Esophagus (tissue), 2 donors: ENCODE measurements around the gene LHX3. TPM values are rescaled to one million over a fixed set of nuclear protein-coding genes. Genes with fewer than 3 reads are reported as not detected.

Experiments used
- H3K27ac ChIP-seq, 2 donors: one replicate each; pipeline ENCODE4 v1.5.1; 2013; ENCODE audit warnings: low read depth in 2 of 2, mild to moderate bottlenecking in 2 of 2, inconsistent platforms in 1 of 2, low read length in 1 of 2, moderate library complexity in 1 of 2
- H3K27me3 ChIP-seq, 2 donors: one replicate each; pipeline ENCODE4 v1.6.1; 2013; ENCODE audit warnings: low read length in 2 of 2, control low read depth in 1 of 2, mild to moderate bottlenecking in 1 of 2; ENCODE audit not compliant: insufficient read depth in 2 of 2, control insufficient read depth in 1 of 2
- H3K36me3 ChIP-seq, 2 donors: one replicate each; pipeline ENCODE4 v1.6.1; 2013; ENCODE audit warnings: low read length in 1 of 2; ENCODE audit not compliant: control insufficient read depth in 2 of 2, insufficient read depth in 2 of 2
- H3K4me1 ChIP-seq, 2 donors: one replicate each; pipeline ENCODE4 v1.6.1; 2013; ENCODE audit warnings: low read length in 1 of 2; ENCODE audit not compliant: control insufficient read depth in 2 of 2, insufficient read depth in 2 of 2
- H3K4me3 ChIP-seq, 2 donors: one replicate each; pipeline ENCODE4 v1.5.1; 2013; ENCODE audit warnings: low read length in 2 of 2, mild to moderate bottlenecking in 2 of 2, low read depth in 1 of 2, moderate library complexity in 1 of 2
- H3K9me3 ChIP-seq, 2 donors: one replicate each; pipeline ENCODE4 v1.6.1; 2013; ENCODE audit warnings: mild to moderate bottlenecking in 2 of 2, low read depth in 1 of 2, low read length in 1 of 2, moderate library complexity in 1 of 2; ENCODE audit not compliant: control insufficient read depth in 2 of 2, insufficient read depth in 1 of 2
- WGBS, 2 donors: extraction: QIAGEN DNeasy Blood & Tissue Kit; methylation state at CpG; one replicate each; pipeline ENCODE4 v1.1.7; 2013; 5-methylcytosine and 5-hydroxymethylcytosine counted together
- polyA plus RNA-seq, 2 donors: library from polyadenylated mRNA; stranded (reverse); fragments of 200-250 nt; gene quantifications; one replicate each; pipeline ENCODE4 v1.2.3, GENCODE V29; 2013
- donor health status: healthy with polysubstance abuse.
- donor health status: Bipolar disorder and iron deficiency.

The LHX3 gene
- polyA plus RNA-seq: not detected

- Histone ChIP-seq H3K4me3 (no peak within 1 kb of the TSS), H3K27me3 (peaks cover 9 to 38% of the 10 kb centered on the region in 2 donors), H3K4me1 (peaks cover 0 to 2% of the 10 kb centered on the region in 2 donors)
These were observed at the start of gene LHX3 for GRCh38 chr9:136204838-136205706. TSS of gene LHX3 (minus strand) at chr9:136205128. CDS start at chr9:136205012, 116 bp downstream.

GRCh38 chr9:136253246-136254130, 48.6 kb upstream of the LHX3 start:
- WGBS, 2 donors: 81 to 82% methylated on average over 32 of the region's 32 CpGs
- Histone ChIP-seq H3K27ac (no peak overlapping the region), H3K4me1 (no peaks in the 10 kb centered on the region), H3K4me3 (no peak overlapping the region), H3K9me3 (no peaks in the 10 kb centered on the region), H3K27me3 (no peaks in the 10 kb centered on the region), H3K36me3 (no peaks in the 10 kb centered on the region)

More at GRCh38 chr9:136204838-136205706, at the start of gene LHX3:
- H3K9me3 ChIP-seq: no peaks in the 10 kb centered on the region
- WGBS, 2 donors: 12 to 13% methylated on average over 58 to 70 of the region's 70 CpGs
- H3K36me3 ChIP-seq: peaks cover 0 to 3% of the 10 kb centered on the region in 2 donors
- no peak within 1 kb of the TSS for H3K27ac ChIP-seq

- Histone ChIP-seq H3K4me3 (no peak overlapping the region), H3K9me3 (no peaks in the 10 kb centered on the region), H3K27me3 (no peaks in the 10 kb centered on the region), H3K4me1 (peaks cover 0 to 3% of the 10 kb centered on the region in 2 donors), H3K27ac (no peak overlapping the region), H3K36me3 (no peaks in the 10 kb centered on the region)
- 78 to 83% methylated on average over 10 of the region's 10 CpGs for WGBS, 2 donors
These were observed 47.9 kb upstream of the LHX3 start for GRCh38 chr9:136252846-136253245.

GRCh38 chr9:136252281-136252680, 47.4 kb upstream of the LHX3 start:
- Histone ChIP-seq H3K9me3 (no peaks in the 10 kb centered on the region), H3K27me3 (no peaks in the 10 kb centered on the region), H3K4me1 (peaks cover 0 to 7% of the 10 kb centered on the region in 2 donors), H3K27ac (no peak overlapping the region), H3K4me3 (no peak overlapping the region), H3K36me3 (no peaks in the 10 kb centered on the region)
- WGBS, 2 donors: 89 to 90% methylated on average over 22 to 29 of the region's 29 CpGs

GRCh38 chr9:136251264-136252115, 46.6 kb upstream of the LHX3 start:
- Histone ChIP-seq H3K36me3 (no peaks in the 10 kb centered on the region), H3K4me3 (no peak overlapping the region), H3K27me3 (no peaks in the 10 kb centered on the region), H3K4me1 (peaks cover 0 to 7% of the 10 kb centered on the region in 2 donors), H3K27ac (no peak overlapping the region), H3K9me3 (no peaks in the 10 kb centered on the region)
- 70 to 73% methylated on average over 28 to 50 of the region's 50 CpGs for WGBS, 2 donors

- Histone ChIP-seq H3K4me1 (peaks cover 0 to 7% of the 10 kb centered on the region in 2 donors), H3K4me3 (no peak overlapping the region), H3K27me3 (no peaks in the 10 kb centered on the region), H3K27ac (no peak overlapping the region), H3K36me3 (no peaks in the 10 kb centered on the region), H3K9me3 (no peaks in the 10 kb centered on the region)
- WGBS, 2 donors: 68 to 70% methylated on average over 10 of the region's 10 CpGs
These were observed 45.7 kb upstream of the LHX3 start for GRCh38 chr9:136250676-136251075.

GRCh38 chr9:136249877-136250559, 45.1 kb upstream of the LHX3 start:
- Histone ChIP-seq H3K4me1 (peaks cover 0 to 7% of the 10 kb centered on the region in 2 donors), H3K27ac (no peak overlapping the region), H3K4me3 (no peak overlapping the region), H3K36me3 (no peaks in the 10 kb centered on the region), H3K27me3 (no peaks in the 10 kb centered on the region), H3K9me3 (no peaks in the 10 kb centered on the region)
- 69 to 78% methylated on average over 30 of the region's 30 CpGs for WGBS, 2 donors

GRCh38 chr9:136248951-136249876, 44.3 kb upstream of the LHX3 start:
- Histone ChIP-seq H3K36me3 (no peaks in the 10 kb centered on the region), H3K4me3 (no peak overlapping the region), H3K9me3 (no peaks in the 10 kb centered on the region), H3K27me3 (no peaks in the 10 kb centered on the region), H3K27ac (no peak overlapping the region), H3K4me1 (peaks cover 0 to 9% of the 10 kb centered on the region in 2 donors)
- 70 to 71% methylated on average over 30 of the region's 30 CpGs for whole genome bisulfite sequencing, 2 donors
